Bronchial epithelial cell (primary cell): ENCODE results near the gene RASL10B. TPM values are rescaled to one million over a fixed set of nuclear protein-coding genes. Genes with fewer than 3 reads are reported as not detected.

ENCODE experiments used
- DNase-seq: peaks from one replicate; pipeline ENCODE4 v3.0.0-alpha.2; 2010; ENCODE audit warnings: low read depth
- FAIRE-seq: peaks from 2 replicates; lab custom pipeline; 2011; peaks lifted over from hg19 to GRCh38; lab: Jason Lieb, UNC
- H3K27me3 ChIP-seq: 2 replicates; pipeline ENCODE4 v1.5.1; 2011; ENCODE audit warnings: low read length; ENCODE audit not compliant: control insufficient read depth, insufficient read depth
- H3K36me3 ChIP-seq: 2 replicates; pipeline ENCODE4 v1.5.1; 2011; ENCODE audit warnings: low read length; ENCODE audit not compliant: control insufficient read depth, insufficient read depth
- H3K4me3 ChIP-seq: 2 replicates; pipeline ENCODE4 v1.5.1; 2011; ENCODE audit warnings: mild to moderate bottlenecking, low read depth, low read length, control low read depth
- CTCF ChIP-seq: IDR thresholded peaks from 2 replicates; pipeline ENCODE4 v1.5.1; 2011; ENCODE audit warnings: mild to moderate bottlenecking, moderate library complexity, low read length, control low read depth, inconsistent platforms; ENCODE audit not compliant: insufficient read depth, severe bottlenecking
- total RNA-seq: library from RNA; depleted of rRNA; stranded (reverse); fragments of >200 nt; gene quantifications from 2 replicates; pipeline ENCODE4 v1.2.1, GENCODE V29; 2014

RASL10B gene
- total RNA-seq, 1 donor from 2014 or later, result 0.53 TPM

- FAIRE-seq (no peak), DNase-seq (no peak)
- no peak for TF ChIP-seq CTCF
- no peak overlapping the region for H3K4me3 ChIP-seq
- peaks cover 1% of the 10 kb centered on the region for H3K36me3 ChIP-seq
- H3K27me3 ChIP-seq, result no peaks in the 10 kb centered on the region
Observed at GRCh38 chr17:35705230-35705629, 26.2 kb upstream of the RASL10B start.

DNA sequence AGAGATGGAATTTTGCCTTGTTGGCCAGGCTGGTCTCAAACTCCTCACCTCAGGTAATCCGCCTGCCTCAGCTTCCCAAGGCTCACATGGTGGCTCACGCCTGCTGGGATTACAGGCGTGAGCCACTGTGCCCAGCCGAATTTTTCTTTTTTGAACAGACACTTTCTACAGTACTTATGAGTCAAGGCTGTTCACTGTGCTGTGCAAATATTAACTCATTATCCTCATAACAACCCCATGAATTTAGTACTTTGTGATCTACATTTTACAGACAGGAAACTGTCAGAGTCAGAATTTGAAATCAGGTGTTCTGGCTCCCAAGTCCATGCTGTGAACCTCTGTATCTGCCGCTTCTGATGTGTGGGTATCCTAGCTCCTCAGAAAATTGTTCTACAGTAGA lies 25.7 kb upstream of the RASL10B start:
- peak; percentile 30 for DNase-seq
- H3K27me3 ChIP-seq, result no peaks in the 10 kb centered on the region
- no peak overlapping the region for H3K4me3 ChIP-seq
- FAIRE-seq, result no peak
- peaks cover 2% of the 10 kb centered on the region for H3K36me3 ChIP-seq
- TF ChIP-seq CTCF, result no peak

GRCh38 chr17:35708149-35708548 lies 23.3 kb upstream of the RASL10B start:
- no peak for TF ChIP-seq CTCF
- H3K36me3 ChIP-seq, result peaks cover 8% of the 10 kb centered on the region
- DNase-seq, result no peak
- no peaks in the 10 kb centered on the region for H3K27me3 ChIP-seq
- no peak overlapping the region for H3K4me3 ChIP-seq
- no peak for FAIRE-seq

DNA sequence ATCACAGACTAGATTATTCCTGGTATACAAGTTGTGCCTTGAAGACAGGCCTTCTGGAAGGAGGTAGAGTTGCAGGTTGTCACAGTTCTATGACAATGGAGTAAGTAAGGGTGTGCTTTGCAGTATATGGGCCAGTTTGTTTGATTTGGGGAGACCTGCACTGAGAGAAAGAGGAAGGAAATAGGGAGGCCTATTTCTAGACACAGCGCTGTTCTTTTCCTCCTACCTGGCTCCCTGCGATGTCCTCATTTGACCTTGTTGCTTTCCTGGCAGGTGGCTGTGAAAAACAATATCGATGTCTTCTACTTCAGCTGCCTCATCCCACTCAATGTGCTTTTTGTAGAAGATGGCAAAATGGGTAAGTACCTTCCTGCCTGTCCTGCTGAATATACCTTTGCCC lies 22.5 kb upstream of the RASL10B start:
- no peaks in the 10 kb centered on the region for H3K27me3 ChIP-seq
- no peak for FAIRE-seq
- no peak overlapping the region for H3K4me3 ChIP-seq
- no peak for DNase-seq
- peaks cover 8% of the 10 kb centered on the region for H3K36me3 ChIP-seq
- no peak for TF ChIP-seq CTCF

DNA sequence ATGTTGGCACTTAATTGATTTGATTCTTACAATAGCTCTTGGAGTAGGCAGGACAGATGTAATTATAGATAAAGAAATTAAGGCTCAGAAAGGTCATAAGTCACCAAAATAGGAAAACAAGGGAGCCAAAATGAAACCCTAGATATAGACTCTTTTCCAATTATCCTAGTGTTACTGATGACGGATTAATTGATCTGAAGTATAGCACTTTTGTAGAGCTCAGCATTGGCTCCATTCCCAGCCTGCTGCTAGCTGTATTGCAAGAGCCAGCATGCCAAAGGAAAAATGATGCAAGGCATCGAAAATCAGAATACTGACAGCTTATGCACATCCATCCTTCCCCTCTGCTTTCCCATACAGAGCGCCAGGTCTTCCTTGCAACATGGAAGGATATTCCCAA lies 21.6 kb upstream of the RASL10B start:
- no peak for FAIRE-seq
- TF ChIP-seq CTCF, result no peak
- H3K36me3 ChIP-seq, result peaks cover 11% of the 10 kb centered on the region

GRCh38 chr17:35710950-35711349 lies 20.5 kb upstream of the RASL10B start:
- no peaks in the 10 kb centered on the region for H3K27me3 ChIP-seq
- DNase-seq (no peak), FAIRE-seq (no peak)
- no peak for TF ChIP-seq CTCF
- peaks cover 11% of the 10 kb centered on the region for H3K36me3 ChIP-seq
- no peak overlapping the region for H3K4me3 ChIP-seq

More for the DNA sequence above, 21.6 kb upstream of the RASL10B start:
- Histone ChIP-seq H3K4me3 (no peak overlapping the region), H3K27me3 (no peaks in the 10 kb centered on the region)
- DNase-seq, result peak; percentile 35
